ENCODE results near the gene RTL9. TPM values are rescaled to one million over a fixed set of nuclear protein-coding genes. Genes with fewer than 3 reads are reported as not detected.
"Not testable (repeated sequence)": the region's sequence is repeated elsewhere in the genome, so short reads cannot be mapped to it uniquely, and the experiment has no call there.

Gene RTL9
- total and polyA plus RNA-seq, 2 donors (not counting 3 experiments of a cell fraction or from before 2014, with no cell fraction given), result not detected

DNA sequence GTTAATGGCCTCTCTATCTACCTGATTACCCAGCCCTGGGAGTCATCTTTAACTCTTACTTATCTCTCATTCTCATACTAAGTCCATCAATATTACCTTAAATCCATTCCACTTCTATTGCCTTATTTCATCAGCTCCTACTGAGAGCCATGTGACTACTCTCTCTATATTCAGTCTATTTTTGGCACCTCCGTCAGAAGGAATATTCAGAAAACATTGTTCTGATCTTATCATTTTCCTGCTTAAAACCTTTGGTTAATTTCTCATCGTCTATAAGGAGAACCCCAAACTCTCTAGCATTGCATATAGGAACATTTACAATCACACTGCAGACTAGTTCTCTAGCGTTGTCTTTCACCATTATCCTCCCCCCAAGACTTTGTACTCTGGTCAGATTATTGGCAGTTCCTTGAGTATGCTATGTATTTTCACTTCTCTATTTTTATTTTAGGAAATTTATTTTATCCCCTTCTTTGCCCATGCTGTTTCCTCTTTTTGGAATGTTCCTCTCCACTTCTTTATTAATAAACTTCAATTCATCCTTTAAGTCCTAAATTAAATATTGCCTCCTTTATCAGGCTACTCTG, 27.1 kb upstream of the RTL9 start:
- Histone ChIP-seq H3K4me2 (ENCODE audit: insufficient read depth, low read length) (no peak overlapping the region), H2AFZ (ENCODE audit: low read depth, low read length) (no peak overlapping the region), H3K36me3 (ENCODE audit: control insufficient read depth in 2 of 2, extremely low read depth in 1 of 2, insufficient read depth in 2 of 2, low read length in 2 of 2) (no peaks in the 10 kb centered on the region), H3K4me1 (ENCODE audit: control insufficient read depth, extremely low read depth, insufficient read depth, low read length) (no peaks in the 10 kb centered on the region), H3K9ac (replicated peaks; ENCODE audit: extremely low read depth, insufficient read depth, low read length) (no peak overlapping the region), H3K79me2 (ENCODE audit: control insufficient read depth, insufficient read depth, low read length) (no peaks in the 10 kb centered on the region), H4K20me1 (replicated peaks; ENCODE audit: control insufficient read depth, extremely low read depth, insufficient read depth, low read length) (no peaks in the 10 kb centered on the region), H3K9me1 (replicated peaks; ENCODE audit: control insufficient read depth, extremely low read depth, insufficient read depth, low read length) (no peaks in the 10 kb centered on the region), H3K9me3 (replicated peaks; ENCODE audit: control insufficient read depth, insufficient read depth, low read length) (no peaks in the 10 kb centered on the region), H3K27ac (ENCODE audit: insufficient read depth, low read depth, low read length) (no peak overlapping the region), H3K27me3 (ENCODE audit: control insufficient read depth in 2 of 2, insufficient read depth in 2 of 2, low read length in 2 of 2) (no peaks in the 10 kb centered on the region), H3K4me3 (replicated peaks in 1 of 3; ENCODE audit: insufficient read depth in 1 of 3, low read depth in 1 of 3, low read length in 3 of 3) (no peak overlapping the region)
- CTCF ChIA-PET, result no interaction called here
- no peak for DNase-seq (ENCODE audit: low read depth, low spot score)
- intact Hi-C loops (cut with micrococcal nuclease), result no loop called here
- BruUV-seq (replicated peaks), result no TSS peak
- dilution Hi-C loops (cut with MboI; ENCODE audit: extremely low pct_ligation_motif_present, low sequenced_read_pairs), result no loop called here
- FAIRE-seq, result no peak
- TF ChIP-seq JUN (IDR thresholded peaks at IDR 0.05; ENCODE audit: borderline replicate concordance, insufficient read depth, insufficient read length, low read depth), result no peak
- TF ChIP-seq MYC (IDR thresholded peaks at IDR 0.05; ENCODE audit: low read depth, low read length), result no peak
- no peak for TF ChIP-seq GATA2 (IDR thresholded peaks at IDR 0.05; ENCODE audit: insufficient read depth, insufficient read length, low read depth, low read length)
- no peak for TF ChIP-seq POLR2AphosphoS5 (IDR thresholded peaks at IDR 0.05; ENCODE audit: insufficient read depth, low read depth, low read length)
- POLR2A ChIA-PET, result no interaction called here

DNA sequence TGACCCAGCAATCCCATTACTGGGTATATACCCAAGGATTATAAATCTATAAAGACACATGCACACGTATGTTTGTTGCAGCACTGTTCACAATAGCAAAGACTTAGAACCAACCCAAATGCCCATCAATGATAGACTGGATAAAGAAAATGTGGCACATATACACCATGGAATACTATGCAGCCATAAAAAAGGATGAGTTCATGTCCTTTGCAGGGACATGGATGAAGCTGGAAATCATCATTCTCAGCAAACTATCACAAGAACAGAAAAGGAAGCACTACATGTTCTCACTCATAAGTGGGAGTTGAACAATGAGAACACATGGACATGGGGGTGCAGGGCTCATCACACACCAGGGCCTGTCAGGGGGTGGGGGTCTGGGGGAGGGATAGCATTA, 25.2 kb upstream of the RTL9 start:
- BruUV-seq (replicated peaks); H2AFZ ChIP-seq (ENCODE audit: low read depth, low read length); FAIRE-seq; H3K27me3 ChIP-seq (ENCODE audit: control insufficient read depth in 2 of 2, insufficient read depth in 2 of 2, low read length in 2 of 2); H3K9ac ChIP-seq (replicated peaks; ENCODE audit: extremely low read depth, insufficient read depth, low read length); H3K27ac ChIP-seq (ENCODE audit: insufficient read depth, low read depth, low read length); H3K36me3 ChIP-seq (ENCODE audit: control insufficient read depth in 2 of 2, extremely low read depth in 1 of 2, insufficient read depth in 2 of 2, low read length in 2 of 2); DNase-seq (ENCODE audit: low read depth, low spot score); H3K4me3 ChIP-seq (replicated peaks in 1 of 3; ENCODE audit: insufficient read depth in 1 of 3, low read depth in 1 of 3, low read length in 3 of 3); H3K4me2 ChIP-seq (ENCODE audit: insufficient read depth, low read length); H3K9me3 ChIP-seq (replicated peaks; ENCODE audit: control insufficient read depth, insufficient read depth, low read length); H3K79me2 ChIP-seq (ENCODE audit: control insufficient read depth, insufficient read depth, low read length); intact Hi-C loops (cut with micrococcal nuclease); H4K20me1 ChIP-seq (replicated peaks; ENCODE audit: control insufficient read depth, extremely low read depth, insufficient read depth, low read length); CTCF ChIA-PET; POLR2A ChIA-PET; H3K9me1 ChIP-seq (replicated peaks; ENCODE audit: control insufficient read depth, extremely low read depth, insufficient read depth, low read length); dilution Hi-C loops (cut with MboI; ENCODE audit: extremely low pct_ligation_motif_present, low sequenced_read_pairs); H3K4me1 ChIP-seq (ENCODE audit: control insufficient read depth, extremely low read depth, insufficient read depth, low read length): not testable (repeated sequence)
